SK-N-SH treated with all-trans-retinoic acid at 6 μM for 48 hours (cell line): ENCODE results near the gene PTGIS.

Experiments used
- ATAC-seq: fragments of 200-7000 bp; cut with Tn5 transposase; 3 replicates; pipeline ENCODE4 v1.9.1; 2020; ENCODE audit warnings: mild to moderate bottlenecking, moderate library complexity
- ARNTL ChIP-seq: fragments of 450-650 bp; formaldehyde crosslinking; IDR thresholded peaks from 2 replicates; pipeline ENCODE4 v1.5.0; 2020; ENCODE audit warnings: low read depth, mild to moderate bottlenecking, moderate library complexity, borderline replicate concordance
- BACH2 ChIP-seq: fragments of 250-450 bp; sonication (Bioruptor Pico); IDR thresholded peaks from 2 replicates; pipeline ENCODE4 v1.9.0; 2021; ENCODE audit warnings: mild to moderate bottlenecking, borderline replicate concordance
- CSDC2 ChIP-seq: fragments of 250-450 bp; sonication (Bioruptor Pico); IDR thresholded peaks from 2 replicates; pipeline ENCODE4 v1.5.0; 2020; ENCODE audit warnings: mild to moderate bottlenecking, moderate library complexity
- GLIS3 ChIP-seq: fragments of 250-450 bp; sonication (Bioruptor Pico); IDR thresholded peaks from 2 replicates; pipeline ENCODE4 v1.5.0; 2020; ENCODE audit warnings: mild to moderate bottlenecking, moderate library complexity
- OSR1 ChIP-seq: fragments of 250-450 bp; sonication (Bioruptor Pico); IDR thresholded peaks from 2 replicates; pipeline ENCODE4 v1.8.0; 2022; ENCODE audit warnings: moderate library complexity, mild to moderate bottlenecking, inconsistent platforms
- PPARA ChIP-seq: fragments of 250-450 bp; sonication (Bioruptor Pico); IDR thresholded peaks from 2 replicates; pipeline ENCODE4 v1.5.0; 2020; ENCODE audit warnings: mild to moderate bottlenecking, borderline replicate concordance
- RARB ChIP-seq: fragments of 250-450 bp; sonication (Bioruptor Pico); IDR thresholded peaks from 2 replicates; pipeline ENCODE4 v1.8.0; 2021; ENCODE audit warnings: mild to moderate bottlenecking, moderate library complexity
- TCF4 ChIP-seq: fragments of 250-450 bp; sonication (Bioruptor Pico); IDR thresholded peaks from 2 replicates; pipeline ENCODE4 v1.8.0; 2021; ENCODE audit warnings: mild to moderate bottlenecking, moderate library complexity, borderline replicate concordance
- TOX ChIP-seq: fragments of 250-450 bp; sonication (Bioruptor Pico); IDR thresholded peaks from 2 replicates; pipeline ENCODE4 v1.8.0; 2021; ENCODE audit warnings: mild to moderate bottlenecking, moderate library complexity, borderline replicate concordance
- ZFP30 ChIP-seq: fragments of 450-650 bp; formaldehyde crosslinking; IDR thresholded peaks from 2 replicates; pipeline ENCODE4 v1.5.0; 2022; ENCODE audit warnings: mild to moderate bottlenecking, moderate library complexity
- ZNF70 ChIP-seq: fragments of 450-650 bp; formaldehyde crosslinking; IDR thresholded peaks from 2 replicates; pipeline ENCODE4 v1.5.0; 2020; ENCODE audit warnings: mild to moderate bottlenecking, moderate library complexity
- ZNF8 ChIP-seq: fragments of 450-650 bp; formaldehyde crosslinking; IDR thresholded peaks from 2 replicates; pipeline ENCODE4 v1.5.0; 2020; ENCODE audit warnings: mild to moderate bottlenecking, moderate library complexity
- TF ChIP-seq, protein P1 (sequence below): fragments of 250-450 bp; sonication (Bioruptor Pico); IDR thresholded peaks from 2 replicates; pipeline ENCODE4 v1.5.0; 2020; ENCODE audit warnings: mild to moderate bottlenecking, moderate library complexity
- TF ChIP-seq, protein P2 (sequence below): fragments of 250-450 bp; sonication (Bioruptor Pico); IDR thresholded peaks from 2 replicates; pipeline ENCODE4 v1.5.1; 2020; ENCODE audit warnings: low read depth, mild to moderate bottlenecking, moderate library complexity
- TF ChIP-seq, protein P3 (sequence below): fragments of 250-450 bp; sonication (Bioruptor Pico); IDR thresholded peaks from 2 replicates; pipeline ENCODE4 v1.8.0; 2020; ENCODE audit warnings: mild to moderate bottlenecking, moderate library complexity, borderline replicate concordance
- TF ChIP-seq, protein P4 (sequence below): fragments of 250-450 bp; sonication (Bioruptor Pico); IDR thresholded peaks from 2 replicates; pipeline ENCODE4 v1.8.0; 2021; ENCODE audit warnings: low read depth, mild to moderate bottlenecking, moderate library complexity, borderline replicate concordance

PTGIS gene

DNA sequence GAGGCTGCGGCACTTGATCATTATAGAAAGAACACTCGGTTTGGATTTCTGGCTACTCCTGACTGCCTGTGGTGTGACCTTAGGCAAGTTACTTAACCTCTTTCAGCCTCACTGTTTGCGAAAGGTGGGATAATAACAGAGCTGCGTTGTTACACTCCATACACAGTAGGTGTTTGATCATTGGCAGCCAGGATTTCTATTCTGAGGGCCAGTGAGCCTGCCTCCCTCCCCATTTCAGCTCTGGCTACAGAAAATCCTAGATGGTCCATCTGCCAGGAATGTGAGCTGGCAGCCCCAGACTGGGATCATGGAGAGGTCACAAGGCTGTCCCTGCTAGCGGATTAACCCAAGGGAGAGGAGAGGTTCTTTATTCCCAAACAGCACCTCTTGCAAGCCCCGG is 88.2 kb downstream of the PTGIS start:
- no peak for ATAC-seq
- TF ChIP-seq, protein P1, sequence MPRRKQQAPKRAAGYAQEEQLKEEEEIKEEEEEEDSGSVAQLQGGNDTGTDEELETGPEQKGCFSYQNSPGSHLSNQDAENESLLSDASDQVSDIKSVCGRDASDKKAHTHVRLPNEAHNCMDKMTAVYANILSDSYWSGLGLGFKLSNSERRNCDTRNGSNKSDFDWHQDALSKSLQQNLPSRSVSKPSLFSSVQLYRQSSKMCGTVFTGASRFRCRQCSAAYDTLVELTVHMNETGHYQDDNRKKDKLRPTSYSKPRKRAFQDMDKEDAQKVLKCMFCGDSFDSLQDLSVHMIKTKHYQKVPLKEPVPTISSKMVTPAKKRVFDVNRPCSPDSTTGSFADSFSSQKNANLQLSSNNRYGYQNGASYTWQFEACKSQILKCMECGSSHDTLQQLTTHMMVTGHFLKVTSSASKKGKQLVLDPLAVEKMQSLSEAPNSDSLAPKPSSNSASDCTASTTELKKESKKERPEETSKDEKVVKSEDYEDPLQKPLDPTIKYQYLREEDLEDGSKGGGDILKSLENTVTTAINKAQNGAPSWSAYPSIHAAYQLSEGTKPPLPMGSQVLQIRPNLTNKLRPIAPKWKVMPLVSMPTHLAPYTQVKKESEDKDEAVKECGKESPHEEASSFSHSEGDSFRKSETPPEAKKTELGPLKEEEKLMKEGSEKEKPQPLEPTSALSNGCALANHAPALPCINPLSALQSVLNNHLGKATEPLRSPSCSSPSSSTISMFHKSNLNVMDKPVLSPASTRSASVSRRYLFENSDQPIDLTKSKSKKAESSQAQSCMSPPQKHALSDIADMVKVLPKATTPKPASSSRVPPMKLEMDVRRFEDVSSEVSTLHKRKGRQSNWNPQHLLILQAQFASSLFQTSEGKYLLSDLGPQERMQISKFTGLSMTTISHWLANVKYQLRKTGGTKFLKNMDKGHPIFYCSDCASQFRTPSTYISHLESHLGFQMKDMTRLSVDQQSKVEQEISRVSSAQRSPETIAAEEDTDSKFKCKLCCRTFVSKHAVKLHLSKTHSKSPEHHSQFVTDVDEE (CRISPR knock-in tag) = no peak
- no peak for TF ChIP-seq RARB (CRISPR knock-in tag)
- TF ChIP-seq, protein P2, sequence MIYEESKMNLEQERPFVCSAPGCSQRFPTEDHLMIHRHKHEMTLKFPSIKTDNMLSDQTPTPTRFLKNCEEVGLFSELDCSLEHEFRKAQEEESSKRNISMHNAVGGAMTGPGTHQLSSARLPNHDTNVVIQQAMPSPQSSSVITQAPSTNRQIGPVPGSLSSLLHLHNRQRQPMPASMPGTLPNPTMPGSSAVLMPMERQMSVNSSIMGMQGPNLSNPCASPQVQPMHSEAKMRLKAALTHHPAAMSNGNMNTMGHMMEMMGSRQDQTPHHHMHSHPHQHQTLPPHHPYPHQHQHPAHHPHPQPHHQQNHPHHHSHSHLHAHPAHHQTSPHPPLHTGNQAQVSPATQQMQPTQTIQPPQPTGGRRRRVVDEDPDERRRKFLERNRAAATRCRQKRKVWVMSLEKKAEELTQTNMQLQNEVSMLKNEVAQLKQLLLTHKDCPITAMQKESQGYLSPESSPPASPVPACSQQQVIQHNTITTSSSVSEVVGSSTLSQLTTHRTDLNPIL = no peak
- no peak for TF ChIP-seq ZNF70 (CRISPR knock-in tag)
- no peak for TF ChIP-seq ZFP30 (CRISPR knock-in tag)
- TF ChIP-seq, protein P3, sequence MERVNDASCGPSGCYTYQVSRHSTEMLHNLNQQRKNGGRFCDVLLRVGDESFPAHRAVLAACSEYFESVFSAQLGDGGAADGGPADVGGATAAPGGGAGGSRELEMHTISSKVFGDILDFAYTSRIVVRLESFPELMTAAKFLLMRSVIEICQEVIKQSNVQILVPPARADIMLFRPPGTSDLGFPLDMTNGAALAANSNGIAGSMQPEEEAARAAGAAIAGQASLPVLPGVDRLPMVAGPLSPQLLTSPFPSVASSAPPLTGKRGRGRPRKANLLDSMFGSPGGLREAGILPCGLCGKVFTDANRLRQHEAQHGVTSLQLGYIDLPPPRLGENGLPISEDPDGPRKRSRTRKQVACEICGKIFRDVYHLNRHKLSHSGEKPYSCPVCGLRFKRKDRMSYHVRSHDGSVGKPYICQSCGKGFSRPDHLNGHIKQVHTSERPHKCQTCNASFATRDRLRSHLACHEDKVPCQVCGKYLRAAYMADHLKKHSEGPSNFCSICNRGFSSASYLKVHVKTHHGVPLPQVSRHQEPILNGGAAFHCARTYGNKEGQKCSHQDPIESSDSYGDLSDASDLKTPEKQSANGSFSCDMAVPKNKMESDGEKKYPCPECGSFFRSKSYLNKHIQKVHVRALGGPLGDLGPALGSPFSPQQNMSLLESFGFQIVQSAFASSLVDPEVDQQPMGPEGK (CRISPR knock-in tag) = no peak
- TF ChIP-seq TCF4 = no peak

DNA sequence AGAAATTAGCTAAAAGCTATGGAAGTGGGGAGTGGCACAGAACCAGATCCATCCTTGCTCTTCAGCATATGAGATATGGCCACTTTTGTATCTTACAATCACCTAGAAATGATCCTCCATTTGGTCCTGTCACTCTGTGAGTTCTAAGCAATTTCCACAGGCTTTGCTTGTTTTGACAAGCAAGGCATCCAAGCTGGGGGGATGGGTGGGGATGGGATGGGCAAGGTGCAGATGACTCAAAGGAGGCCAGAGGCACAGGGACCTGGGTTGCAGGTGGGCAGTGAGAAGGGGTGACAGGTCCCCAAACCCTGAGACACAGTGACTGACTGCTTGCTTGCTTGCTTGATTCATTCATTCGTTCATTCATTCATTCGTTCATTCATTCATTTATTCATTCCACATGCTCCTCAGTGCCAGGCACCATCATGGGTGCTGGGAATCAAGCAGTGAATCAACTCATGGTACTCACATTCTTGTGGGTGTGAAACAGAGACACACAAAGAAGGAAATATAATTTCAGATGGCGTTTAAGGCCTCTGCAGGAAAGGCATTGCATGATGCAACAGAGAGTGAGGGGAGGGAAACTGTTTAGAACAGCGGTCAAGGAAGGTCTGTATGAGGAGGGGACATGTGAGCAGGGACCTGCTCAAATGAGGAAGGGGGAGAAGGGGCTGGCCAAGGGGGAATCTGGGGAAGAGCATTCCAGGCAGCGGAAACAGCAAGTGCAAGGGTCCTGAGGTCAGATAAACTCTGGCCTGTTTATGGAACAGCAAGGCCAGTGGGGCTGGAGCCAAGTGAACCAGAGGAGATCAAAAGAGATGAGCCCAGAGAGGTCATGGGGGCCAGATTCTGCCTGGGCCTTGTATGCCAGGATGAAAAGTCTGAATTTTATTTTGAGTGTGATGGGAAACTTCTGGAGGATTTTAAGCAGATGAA is 88.9 kb downstream of the PTGIS start:
- TF ChIP-seq, protein P1 (CRISPR knock-in tag) = no peak
- TF ChIP-seq ARNTL (CRISPR knock-in tag) (no peak), ZFP30 (CRISPR knock-in tag) (no peak), RARB (CRISPR knock-in tag) (no peak), ZNF8 (CRISPR knock-in tag) (no peak)
- TF ChIP-seq, protein P4, sequence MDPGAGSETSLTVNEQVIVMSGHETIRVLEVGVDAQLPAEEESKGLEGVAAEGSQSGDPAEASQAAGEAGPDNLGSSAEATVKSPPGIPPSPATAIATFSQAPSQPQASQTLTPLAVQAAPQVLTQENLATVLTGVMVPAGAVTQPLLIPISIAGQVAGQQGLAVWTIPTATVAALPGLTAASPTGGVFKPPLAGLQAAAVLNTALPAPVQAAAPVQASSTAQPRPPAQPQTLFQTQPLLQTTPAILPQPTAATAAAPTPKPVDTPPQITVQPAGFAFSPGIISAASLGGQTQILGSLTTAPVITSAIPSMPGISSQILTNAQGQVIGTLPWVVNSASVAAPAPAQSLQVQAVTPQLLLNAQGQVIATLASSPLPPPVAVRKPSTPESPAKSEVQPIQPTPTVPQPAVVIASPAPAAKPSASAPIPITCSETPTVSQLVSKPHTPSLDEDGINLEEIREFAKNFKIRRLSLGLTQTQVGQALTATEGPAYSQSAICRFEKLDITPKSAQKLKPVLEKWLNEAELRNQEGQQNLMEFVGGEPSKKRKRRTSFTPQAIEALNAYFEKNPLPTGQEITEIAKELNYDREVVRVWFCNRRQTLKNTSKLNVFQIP (CRISPR knock-in tag) = no peak
- TF ChIP-seq, protein P2 = no peak
- no peak for ATAC-seq

DNA sequence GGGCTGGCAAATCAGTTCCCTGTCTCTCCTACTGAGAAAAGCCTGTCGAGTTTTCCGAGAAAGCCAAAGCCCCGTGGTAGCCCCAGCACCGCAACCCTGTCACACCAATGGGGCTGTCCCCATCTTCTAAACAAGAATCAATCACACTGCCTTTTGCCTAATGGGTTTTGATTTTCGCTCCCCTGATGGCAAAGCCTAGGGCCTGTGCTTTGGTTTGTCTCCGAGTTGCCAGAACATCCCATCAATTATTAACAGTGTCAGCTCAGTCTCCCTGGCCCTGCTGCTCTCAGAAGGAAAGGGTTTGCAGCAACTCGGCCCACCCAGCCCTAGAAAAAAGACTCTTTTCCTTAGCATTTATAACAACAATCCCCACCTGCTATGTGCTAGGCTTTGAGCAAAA is 89.7 kb downstream of the PTGIS start:
- ATAC-seq = no peak
- TF ChIP-seq GLIS3 (CRISPR knock-in tag) (no peak), OSR1 (CRISPR knock-in tag) (no peak), TOX (CRISPR knock-in tag) (no peak), PPARA (CRISPR knock-in tag) (no peak), CSDC2 (CRISPR knock-in tag) (no peak), BACH2 (no peak), ZNF70 (CRISPR knock-in tag) (no peak), RARB (CRISPR knock-in tag) (no peak)
- TF ChIP-seq, protein P2 = no peak
